Kidney (tissue), 14 donors: Measurements from ENCODE around the gene NTRK3. TPM values are rescaled to one million over a fixed set of nuclear protein-coding genes. Genes with fewer than 3 reads are reported as not detected.

ENCODE experiments used
- DNase-seq, 5 donors: peaks; one replicate each; pipeline ENCODE4 v3.0.0-alpha.2; 2013 to 2020
- FAIRE-seq: peaks from 2 replicates; lab custom pipeline; 2012; peaks lifted over from hg19 to GRCh38; lab: Jason Lieb, UNC
- H3K27ac ChIP-seq, 2 donors: one replicate each; pipeline ENCODE4 v1.7.0; 2013; ENCODE audit warnings: low read depth in 2 of 2, low read length in 2 of 2, inconsistent platforms in 1 of 2
- H3K27me3 ChIP-seq: one replicate; pipeline ENCODE4 v1.7.1; 2013; ENCODE audit warnings: low read length, inconsistent platforms; ENCODE audit not compliant: control insufficient read depth, insufficient read depth
- H3K36me3 ChIP-seq, 3 donors: one replicate each; pipeline versions ENCODE4 v1.7.0 to v1.7.1; 2013; ENCODE audit warnings: low read length in 3 of 3, control low read depth in 1 of 3, inconsistent platforms in 1 of 3; ENCODE audit not compliant: insufficient read depth in 3 of 3, control insufficient read depth in 2 of 3
- H3K4me1 ChIP-seq, 3 donors: one replicate each; pipeline versions ENCODE4 v1.7.0 to v1.7.1; 2013; ENCODE audit warnings: low read length in 3 of 3, inconsistent platforms in 1 of 3, low read depth in 1 of 3; ENCODE audit not compliant: control insufficient read depth in 2 of 3, insufficient read depth in 2 of 3
- H3K4me3 ChIP-seq, 3 donors: one replicate each; pipeline versions ENCODE4 v1.7.0 to v1.8.1; 2013; ENCODE audit warnings: low read length in 3 of 3, control low read depth in 1 of 3, inconsistent platforms in 1 of 3
- H3K9ac ChIP-seq, 3 donors: one replicate each; pipeline versions ENCODE4 v1.7.0 to v1.7.1; 2013; ENCODE audit warnings: low read length in 3 of 3, control low read depth in 1 of 3, inconsistent platforms in 1 of 3
- H3K9me3 ChIP-seq, 3 donors: one replicate each; pipeline versions ENCODE4 v1.7.0 to v1.7.1; 2013; ENCODE audit warnings: low read length in 3 of 3, control low read depth in 1 of 3, inconsistent platforms in 1 of 3; ENCODE audit not compliant: control insufficient read depth in 2 of 3, insufficient read depth in 1 of 3
- CTCF ChIP-seq: IDR thresholded peaks from 3 replicates; pipeline ENCODE4 v1.5.1; 2012; ENCODE audit warnings: mild to moderate bottlenecking, moderate library complexity, borderline replicate concordance; ENCODE audit not compliant: insufficient read depth; ENCODE audit errors: extremely low read depth
- intact Hi-C: fragments of 100-400 bp; cut with DNase I; formaldehyde crosslinking; loops from one replicate; pipeline ENCODE4 v1.11.1; 2022
- polyA plus RNA-seq: library from polyadenylated mRNA; stranded (reverse); fragments of 350-450 nt; fragmentation: Illumina TruSeq; extraction: RNeasy Lipid Tissue Mini Kit (QIAGEN cat#74804); gene quantifications from one replicate; pipeline ENCODE4 v1.2.3, GENCODE V29; 2014; ENCODE audit warnings: low read depth, low replicate concordance; ENCODE audit not compliant: insufficient read depth
- total RNA-seq: library from RNA; stranded (reverse); fragmentation: NEBNext Ultra II Directional; extraction: Animal tissue kit (Norgen Biotek cat#: 25700); gene quantifications from one replicate; pipeline ENCODE4 v1.2.1, GENCODE V29; 2021
- donor health status: control.
- donor health status: control.
- donor health status: control.
- donor health status: control.
- donor health status: control.
- donor health status: DM: yes; HTN: yes; CAD: no.
- donor health status: Normal renal cell carcinoma (clear cell type).

The NTRK3 gene
- total and polyA plus RNA-seq, 2 donors from 2014 or later: 8.9 to 25.5 TPM

GRCh38 chr15:88048237-88048636 is 208.3 kb downstream of the NTRK3 start:
- Histone ChIP-seq H3K9me3 (no peaks in the 10 kb centered on the region), H3K36me3 (no peaks in the 10 kb centered on the region), H3K4me1 (no peaks in the 10 kb centered on the region), H3K4me3 (no peak overlapping the region), H3K27ac (no peak overlapping the region), H3K9ac (no peak overlapping the region), H3K27me3 (no peaks in the 10 kb centered on the region)
- DNase-seq: no peak
- FAIRE-seq: no peak
- intact Hi-C loops: no loop called here
- no peak for TF ChIP-seq CTCF

- FAIRE-seq: no peak
- no peak for DNase-seq
- Histone ChIP-seq H3K27me3 (no peaks in the 10 kb centered on the region), H3K4me3 (no peak overlapping the region), H3K9me3 (no peaks in the 10 kb centered on the region), H3K27ac (no peak overlapping the region), H3K9ac (no peak overlapping the region), H3K4me1 (no peaks in the 10 kb centered on the region), H3K36me3 (no peaks in the 10 kb centered on the region)
- intact Hi-C loops: no loop called here
- no peak for TF ChIP-seq CTCF
These were observed 209.9 kb downstream of the NTRK3 start for GRCh38 chr15:88046576-88047129.

GRCh38 chr15:88043396-88043795 is 213.1 kb downstream of the NTRK3 start:
- no peaks in the 10 kb centered on the region for H3K4me1 ChIP-seq
- H3K9ac ChIP-seq: no peak overlapping the region
- H3K9me3 ChIP-seq: no peaks in the 10 kb centered on the region
- H3K27me3 ChIP-seq: no peaks in the 10 kb centered on the region
- no peak for TF ChIP-seq CTCF
- intact Hi-C loops: no loop called here
- no peak overlapping the region for H3K4me3 ChIP-seq
- no peaks in the 10 kb centered on the region for H3K36me3 ChIP-seq
- DNase-seq (no peak), FAIRE-seq (no peak)
- no peak overlapping the region for H3K27ac ChIP-seq

- Histone ChIP-seq H3K4me1 (no peaks in the 10 kb centered on the region), H3K27ac (no peak overlapping the region), H3K9ac (no peak overlapping the region), H3K9me3 (no peaks in the 10 kb centered on the region), H3K36me3 (no peaks in the 10 kb centered on the region), H3K27me3 (no peaks in the 10 kb centered on the region), H3K4me3 (no peak overlapping the region)
- TF ChIP-seq CTCF: no peak
- no peak for FAIRE-seq
- DNase-seq: no peak
- intact Hi-C loops: no loop called here
These were observed 214.5 kb downstream of the NTRK3 start for GRCh38 chr15:88042047-88042446.
